GM12878 (cell line): Measurements from ENCODE around the gene CHRDL1. TPM values are rescaled to one million over a fixed set of nuclear protein-coding genes. Genes with fewer than 3 reads are reported as not detected.

Source experiments
- ATAC-seq: fragments of 200-7000 bp; cut with Tn5 transposase; 3 replicates; pipeline ENCODE4 v1.9.1; 2020; ENCODE audit warnings: mild to moderate bottlenecking, moderate library complexity
- BruUV-seq: library from RNA; stranded (reverse); fragments of 400-500 nt; replicated peaks from 2 replicates; lab custom pipeline; 2021; lab: Mats Ljungman, UMichigan
- CTCF ChIA-PET: fragments of 300-600 bp; sonication (Branson Sonifier 250); formaldehyde crosslinking; extraction: SDS; loops from one replicate; lab custom pipeline; 2021; ENCODE audit warnings: inconsistent platforms; lab: Yijun Ruan, JAX
- POLR2A ChIA-PET: fragments of 350-600 bp; formaldehyde crosslinking; extraction: SDS; loops from one replicate; lab custom pipeline; 2021; ENCODE audit warnings: inconsistent platforms; lab: Charles Lee
- RAD21 ChIA-PET: fragments of 300-600 bp; sonication (Branson Sonifier 250); formaldehyde crosslinking; loops from one replicate; lab custom pipeline; 2023; ENCODE audit warnings: antibody characterized with exemption; ENCODE audit not compliant: unreplicated experiment; lab: Charles Lee
- SMC1A ChIA-PET: fragments of 300-600 bp; sonication (Branson Sonifier 250); formaldehyde crosslinking; loops from one replicate; lab custom pipeline; 2023; ENCODE audit not compliant: unreplicated experiment, uncharacterized antibody; lab: Charles Lee
- DNase-seq: peaks from one replicate; pipeline ENCODE4 v3.0.0-alpha.2; 2011; ENCODE audit warnings: low read depth, low spot score
- FAIRE-seq: peaks from 3 replicates; lab custom pipeline; 2011; peaks lifted over from hg19 to GRCh38; lab: Jason Lieb, UNC
- H2AFZ ChIP-seq: 2 replicates; pipeline ENCODE4 v1.6.0; 2011; ENCODE audit warnings: low read depth, low read length, control low read depth; ENCODE audit not compliant: control insufficient read depth
- H3K27ac ChIP-seq: 2 replicates; pipeline ENCODE4 v1.5.1; 2011; ENCODE audit warnings: control low read depth; ENCODE audit not compliant: control insufficient read depth, insufficient read depth
- H3K27me3 ChIP-seq, 2 experiments: replicated peaks in 1 of 2; 2 replicates each; pipeline versions ENCODE4 v1.6.0 to v1.6.1; 2011; ENCODE audit warnings: low read length in 1 of 2; ENCODE audit not compliant: control insufficient read depth in 2 of 2, insufficient read depth in 2 of 2
- H3K36me3 ChIP-seq, 2 experiments: 2 replicates each; pipeline ENCODE4 v1.5.1; 2011; ENCODE audit warnings: low read length in 1 of 2; ENCODE audit not compliant: control insufficient read depth in 2 of 2, insufficient read depth in 2 of 2
- H3K4me1 ChIP-seq: 2 replicates; pipeline ENCODE4 v1.6.1; 2011; ENCODE audit warnings: mild to moderate bottlenecking, low read length, moderate library complexity, mixed read lengths; ENCODE audit not compliant: control insufficient read depth, insufficient read depth
- H3K4me2 ChIP-seq: 2 replicates; pipeline ENCODE4 v1.6.0; 2011; ENCODE audit warnings: control low read depth; ENCODE audit not compliant: control insufficient read depth, insufficient read depth
- H3K4me3 ChIP-seq: fragments of 200-600 bp; sonication (generic); 2 replicates; pipeline ENCODE4 v1.5.1; 2016
- H3K79me2 ChIP-seq: 2 replicates; pipeline ENCODE4 v1.6.0; 2011; ENCODE audit warnings: low read length; ENCODE audit not compliant: control insufficient read depth, insufficient read depth
- H3K9ac ChIP-seq: 2 replicates; pipeline ENCODE4 v1.8.0; 2011; ENCODE audit warnings: low read length, control low read depth, mixed read lengths; ENCODE audit not compliant: control insufficient read depth, insufficient read depth
- H3K9me3 ChIP-seq: replicated peaks from 3 replicates; pipeline ENCODE4 v1.5.1; 2011; ENCODE audit warnings: mild to moderate bottlenecking, low read length; ENCODE audit not compliant: control insufficient read depth, insufficient read depth
- H4K20me1 ChIP-seq: 2 replicates; pipeline ENCODE4 v1.6.0; 2011; ENCODE audit not compliant: control insufficient read depth, insufficient read depth
- ASH2L ChIP-seq: fragments of 300-600, 200-600 bp; sonication (generic); IDR thresholded peaks from 2 replicates; pipeline ENCODE4 v1.6.1; 2017; ENCODE audit warnings: low read depth, mild to moderate bottlenecking, borderline replicate concordance
- CTCF ChIP-seq, 3 experiments: IDR thresholded peaks in 2 of 3; conservative IDR thresholded peaks in 1 of 3; 2 replicates each; pipeline ENCODE4 v1.5.1; 2011; ENCODE audit warnings: low read depth in 3 of 3, low read length in 3 of 3, mild to moderate bottlenecking in 3 of 3, control low read depth in 2 of 3, moderate library complexity in 2 of 3, inconsistent platforms in 1 of 3, mixed read lengths in 1 of 3; ENCODE audit not compliant: control insufficient read depth in 2 of 3, insufficient read depth in 1 of 3; ENCODE audit errors: extremely low read depth in 1 of 3
- FOS ChIP-seq: IDR thresholded peaks from 3 replicates; pipeline ENCODE4 v1.6.1; 2011; ENCODE audit warnings: borderline replicate concordance; ENCODE audit not compliant: insufficient read length; ENCODE audit errors: extremely low read depth
- HDAC6 ChIP-seq: fragments of 200-600 bp; sonication (generic); IDR thresholded peaks from one replicate; pipeline ENCODE4 v1.8.0; 2017; ENCODE audit warnings: antibody characterized with exemption; ENCODE audit not compliant: unreplicated experiment
- HDGF ChIP-seq: fragments of 450-650 bp; IDR thresholded peaks from 2 replicates; pipeline ENCODE4 v1.6.1; 2016; ENCODE audit warnings: antibody characterized with exemption
- KAT2A ChIP-seq: conservative IDR thresholded peaks from 2 replicates; pipeline ENCODE4 v1.6.1; 2011; ENCODE audit warnings: low read depth, low read length; ENCODE audit not compliant: control insufficient read depth
- MEF2B ChIP-seq: fragments of 450-650 bp; IDR thresholded peaks from 2 replicates; pipeline ENCODE4 v1.6.1; 2018; ENCODE audit warnings: mild to moderate bottlenecking, moderate library complexity; ENCODE audit not compliant: partially characterized antibody, poor library complexity, severe bottlenecking
- NRF1 ChIP-seq: conservative IDR thresholded peaks from 2 replicates; pipeline ENCODE4 v1.6.1; 2011; ENCODE audit warnings: mild to moderate bottlenecking, low read depth, low read length, improper control_type of control experiment
- PML ChIP-seq: IDR thresholded peaks from 2 replicates; pipeline ENCODE4 v1.6.1; 2012; ENCODE audit warnings: low read length, inconsistent platforms
- POLR2AphosphoS5 ChIP-seq: IDR thresholded peaks from 2 replicates; pipeline ENCODE4 v1.6.1; 2011; ENCODE audit warnings: mild to moderate bottlenecking, low read length, inconsistent platforms
- RAD21 ChIP-seq: IDR thresholded peaks from 2 replicates; pipeline ENCODE4 v1.6.1; 2011; ENCODE audit warnings: mild to moderate bottlenecking, low read depth, low read length, moderate library complexity; ENCODE audit not compliant: insufficient read depth
- ZNF274 ChIP-seq: IDR thresholded peaks from one replicate; pipeline ENCODE4 v1.8.0; 2011; ENCODE audit not compliant: insufficient read length, insufficient read depth
- WGBS: methylation state at CpG from one replicate; pipeline ENCODE4 v1.1.6; 2016; ENCODE audit warnings: low lambda C conversion rate; ENCODE audit not compliant: insufficient replicate concordance, insufficient coverage; ENCODE audit errors: missing lambda C conversion rate; 5-methylcytosine and 5-hydroxymethylcytosine counted together
- in situ Hi-C: fragments of 300-500 bp; cut with MboI; formaldehyde crosslinking; loops from 9 replicates; pipeline ENCODE4 v1.14.3; 2018; ENCODE audit warnings: mixed read lengths
- intact Hi-C: fragments of 100-400 bp; cut with micrococcal nuclease; formaldehyde crosslinking; loops from one replicate; pipeline ENCODE4 v1.14.2; 2022; ENCODE audit not compliant: unreplicated experiment
- polyA plus RNA-seq, 11 experiments: library from polyadenylated mRNA; depleted of rRNA in 4 of 11; unstranded in 6 of 11; stranded (reverse) in 5 of 11; fragments of >200 nt; fragmentation: Nextera tagmentation in 4 of 11; fragmentation: Illumina TruSeq in 1 of 11; extraction: Ambion mirVana in 4 of 11; extraction: Trizol in 1 of 11; gene quantifications; 1 replicate in 1 of 11; 2 replicates in 10 of 11; pipeline versions ENCODE4 v1.2.1 to v1.2.3, GENCODE V29; 2011 to 2016; ENCODE audit warnings: inconsistent platforms in 2 of 11, missing spikeins in 2 of 11, low read depth in 1 of 11
- total RNA-seq, 4 experiments: library from RNA; depleted of rRNA in 3 of 4; stranded (reverse); fragments of >200 nt in 3 of 4; fragmentation: Illumina TruSeq in 1 of 4; extraction: Trizol in 1 of 4; gene quantifications; 2 replicates each; pipeline versions ENCODE4 v1.2.1 to v1.2.3, GENCODE V29; 2013 to 2021

Gene CHRDL1
- total and polyA plus RNA-seq, 10 of the 15 experiments (the other 5 are each of a cell fraction or from before 2014, with no cell fraction given), result 0.05 to 0.47 (median 0.25) TPM

DNA sequence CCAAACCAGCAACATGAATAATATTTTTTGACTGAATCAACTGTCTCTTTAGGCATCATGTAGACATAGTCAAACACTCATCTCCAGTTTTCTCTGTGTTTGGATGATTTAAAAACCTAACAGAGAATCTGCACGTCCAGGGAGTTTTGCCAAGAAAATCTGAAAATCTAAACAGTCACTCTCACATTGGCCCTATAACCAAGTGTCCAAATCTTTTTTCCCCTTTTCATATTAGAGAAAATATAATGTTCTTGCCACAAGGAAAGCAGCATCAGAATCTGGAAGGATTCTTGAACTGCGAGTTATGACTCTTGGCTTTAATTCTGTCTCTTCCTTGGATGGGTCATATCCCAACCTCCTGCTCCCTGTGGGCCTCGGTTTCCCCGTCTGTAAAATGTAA, 8.8 kb upstream of the CHRDL1 start:
- intact Hi-C loops (no loop called here), in situ Hi-C loops (no loop called here)
- Histone ChIP-seq H3K27me3 (no peaks in the 10 kb centered on the region), H3K36me3 (no peaks in the 10 kb centered on the region)
- ChIA-PET POLR2A (no interaction called here), CTCF (no interaction called here)
- no peak for TF ChIP-seq POLR2AphosphoS5
- TF ChIP-seq KAT2A, result no peak
- no peak for TF ChIP-seq CTCF (IDR thresholded peaks at IDR 0.05 in 2 of 3, conservative IDR thresholded peaks at IDR 0.05 in 1 of 3; ENCODE audit: control insufficient read depth in 2 of 3, extremely low read depth in 1 of 3, insufficient read depth in 1 of 3, low read depth in 3 of 3, low read length in 3 of 3)
- no peak for TF ChIP-seq RAD21
- TF ChIP-seq, all 136 proteins: peak for 0
- DNase-seq, result no peak
- no peak for FAIRE-seq
- Histone ChIP-seq H3K9me3 (no peaks in the 10 kb centered on the region), H3K27ac (no peak overlapping the region), H4K20me1 (no peaks in the 10 kb centered on the region), H3K4me2 (no peak overlapping the region), H3K4me1 (no peaks in the 10 kb centered on the region), H3K4me3 (no peak overlapping the region), H3K9ac (no peak overlapping the region), H3K79me2 (no peaks in the 10 kb centered on the region), H2AFZ (no peak overlapping the region)
- RAD21 ChIA-PET, result no interaction called here
- BruUV-seq, result no TSS peak
- SMC1A ChIA-PET, result interaction anchor here (0.6 kb wide), 1 partner anchor 386 kb away, joined by 3 read pairs; no protein-coding TSS in a partner anchor
- no peak for ATAC-seq
- 10% methylated on average over 4 of the region's 4 CpGs for WGBS

GRCh38 chrX:110803506-110803905, 7.9 kb upstream of the CHRDL1 start:
- Histone ChIP-seq H3K4me2 (no peak overlapping the region), H3K9ac (no peak overlapping the region), H3K36me3 (no peaks in the 10 kb centered on the region), H2AFZ (no peak overlapping the region), H3K27me3 (no peaks in the 10 kb centered on the region), H3K4me3 (no peak overlapping the region), H4K20me1 (no peaks in the 10 kb centered on the region), H3K27ac (no peak overlapping the region), H3K4me1 (no peaks in the 10 kb centered on the region), H3K79me2 (no peaks in the 10 kb centered on the region), H3K9me3 (no peaks in the 10 kb centered on the region)
- ATAC-seq (no peak), DNase-seq (no peak), FAIRE-seq (no peak)
- TF ChIP-seq MEF2B (no peak), NRF1 (no peak), ZNF274 (no peak), PML (no peak), HDAC6 (no peak), FOS (no peak), HDGF (no peak), ASH2L (no peak)
- POLR2A ChIA-PET, result no interaction called here
- RAD21 ChIA-PET, result no interaction called here
- SMC1A ChIA-PET, result no interaction called here
- 2% methylated on average over 3 of the region's 3 CpGs for WGBS
- BruUV-seq, result no TSS peak
- in situ Hi-C loops (no loop called here), intact Hi-C loops (no loop called here)
- CTCF ChIA-PET, result no interaction called here
